Omental fat pad (tissue), 4 donors: Measurements from ENCODE around the gene NRF1. TPM values are rescaled to one million over a fixed set of nuclear protein-coding genes. Genes with fewer than 3 reads are reported as not detected.

Experiments used
- ATAC-seq: fragments of 150-250 bp; one replicate; pipeline ENCODE4 v1.9.1; 2016; ENCODE audit warnings: mild to moderate bottlenecking, moderate library complexity; ENCODE audit not compliant: low FRiP score
- DNase-seq: peaks from one replicate; pipeline ENCODE4 v3.0.0-alpha.2; 2019; ENCODE audit warnings: low spot score
- total RNA-seq, 4 donors: library from RNA; depleted of rRNA; stranded (reverse); fragments of >200 nt; gene quantifications; one replicate each; pipeline ENCODE4 v1.1.0, GENCODE V29; 2016
- TF ChIP-seq, protein P1 (sequence below), 3 donors: fragments of 450-650 bp; IDR thresholded peaks; one replicate each; pipeline ENCODE4 v1.5.1; 2016 to 2017; ENCODE audit warnings: antibody characterized with exemption in 3 of 3, mild to moderate bottlenecking in 3 of 3, moderate library complexity in 2 of 3

The NRF1 gene
- total RNA-seq, 4 donors from 2014 or later: 11.7 to 32.3 (median 16.6) TPM

DNA sequence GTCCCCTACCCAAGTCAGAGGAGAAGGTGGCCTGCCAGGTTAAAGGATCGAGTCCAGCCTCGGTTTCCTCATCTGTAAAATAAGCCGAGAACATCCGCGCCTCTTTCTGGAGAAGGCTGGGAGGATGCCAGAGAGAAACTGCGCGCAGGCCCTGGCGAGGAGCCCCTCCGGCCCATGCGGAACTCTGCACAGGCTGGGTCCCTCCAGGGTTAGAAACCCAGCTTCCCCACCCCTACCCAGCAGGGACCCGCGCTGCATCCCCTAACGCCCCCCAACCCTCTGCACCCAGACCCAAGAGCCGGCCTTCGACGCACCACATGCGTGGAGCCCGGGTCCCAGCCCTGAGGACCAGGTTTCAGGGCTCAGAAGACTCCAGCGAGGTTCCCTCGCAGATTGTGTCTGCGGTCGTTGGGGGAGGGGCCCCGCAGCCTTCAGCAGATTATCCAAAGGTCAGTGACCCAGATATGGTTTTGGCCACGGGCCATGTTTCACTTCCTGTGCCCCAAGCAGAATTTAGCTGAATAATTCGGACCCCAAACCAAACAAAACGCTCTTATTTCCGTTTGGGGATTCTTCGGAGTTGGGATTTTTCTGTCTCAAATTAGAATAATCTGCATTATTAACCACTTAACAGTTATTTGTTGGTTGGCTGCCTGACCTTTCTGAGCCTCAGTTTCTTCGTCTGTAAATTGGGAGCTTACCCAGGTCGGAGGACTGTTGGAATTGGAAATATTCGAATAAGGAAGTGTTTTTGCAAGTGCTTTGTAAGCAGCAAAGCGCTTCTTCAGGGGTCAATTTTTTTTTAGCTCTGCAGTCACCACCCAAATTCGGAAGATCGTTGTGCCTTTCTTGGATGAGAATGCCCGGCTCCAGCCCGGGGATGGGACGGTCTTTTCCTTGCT is 173.5 kb downstream of the NRF1 start:
- no peak for DNase-seq
- ATAC-seq: no peak
- TF ChIP-seq, protein P1, sequence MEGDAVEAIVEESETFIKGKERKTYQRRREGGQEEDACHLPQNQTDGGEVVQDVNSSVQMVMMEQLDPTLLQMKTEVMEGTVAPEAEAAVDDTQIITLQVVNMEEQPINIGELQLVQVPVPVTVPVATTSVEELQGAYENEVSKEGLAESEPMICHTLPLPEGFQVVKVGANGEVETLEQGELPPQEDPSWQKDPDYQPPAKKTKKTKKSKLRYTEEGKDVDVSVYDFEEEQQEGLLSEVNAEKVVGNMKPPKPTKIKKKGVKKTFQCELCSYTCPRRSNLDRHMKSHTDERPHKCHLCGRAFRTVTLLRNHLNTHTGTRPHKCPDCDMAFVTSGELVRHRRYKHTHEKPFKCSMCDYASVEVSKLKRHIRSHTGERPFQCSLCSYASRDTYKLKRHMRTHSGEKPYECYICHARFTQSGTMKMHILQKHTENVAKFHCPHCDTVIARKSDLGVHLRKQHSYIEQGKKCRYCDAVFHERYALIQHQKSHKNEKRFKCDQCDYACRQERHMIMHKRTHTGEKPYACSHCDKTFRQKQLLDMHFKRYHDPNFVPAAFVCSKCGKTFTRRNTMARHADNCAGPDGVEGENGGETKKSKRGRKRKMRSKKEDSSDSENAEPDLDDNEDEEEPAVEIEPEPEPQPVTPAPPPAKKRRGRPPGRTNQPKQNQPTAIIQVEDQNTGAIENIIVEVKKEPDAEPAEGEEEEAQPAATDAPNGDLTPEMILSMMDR (IDR thresholded peaks at IDR 0.05): no peak

DNA sequence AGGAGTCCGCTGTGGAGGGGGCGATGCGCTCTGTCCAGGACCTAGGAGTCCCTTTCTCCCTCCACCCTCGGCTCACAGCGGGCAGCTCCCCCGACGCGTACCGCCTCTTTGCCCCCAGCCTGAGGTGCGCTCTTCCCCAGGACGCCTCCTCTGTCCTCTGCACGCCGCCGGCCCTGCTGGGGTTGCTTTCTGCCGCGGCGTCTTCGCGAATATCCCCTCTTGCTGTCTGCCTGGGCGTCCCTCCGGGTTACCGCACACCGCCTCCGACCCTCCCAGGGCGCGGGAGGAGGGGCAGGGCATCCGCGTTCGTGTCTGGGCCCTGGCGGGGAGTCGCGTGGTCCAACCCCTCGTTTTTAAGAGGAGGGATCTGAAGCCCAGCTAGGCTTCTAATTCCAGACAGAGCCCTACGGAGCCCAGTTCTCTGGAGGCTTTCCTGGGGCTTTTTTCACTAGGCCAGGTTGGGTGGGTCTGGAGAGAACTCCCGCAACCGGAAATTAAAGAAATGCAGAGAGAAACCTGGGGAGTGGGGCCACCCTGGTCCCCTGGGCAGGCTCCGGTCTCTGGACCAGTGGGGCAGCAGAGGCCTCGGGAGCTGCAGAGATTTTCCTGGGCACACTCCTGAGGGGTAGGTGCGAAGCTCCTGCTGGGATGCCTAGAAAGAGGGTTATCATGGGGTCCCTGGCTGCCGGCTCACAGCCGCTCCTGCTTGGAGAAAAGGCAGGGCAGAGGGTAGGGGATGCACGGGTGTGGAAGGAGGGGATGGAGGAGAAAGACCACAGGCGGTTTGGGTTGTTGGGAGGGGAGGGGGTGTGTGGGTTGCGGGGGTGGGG is 174.4 kb downstream of the NRF1 start:
- DNase-seq (no peak), ATAC-seq (no peak)
- TF ChIP-seq, protein P1 (IDR thresholded peaks at IDR 0.05): no peak

DNA sequence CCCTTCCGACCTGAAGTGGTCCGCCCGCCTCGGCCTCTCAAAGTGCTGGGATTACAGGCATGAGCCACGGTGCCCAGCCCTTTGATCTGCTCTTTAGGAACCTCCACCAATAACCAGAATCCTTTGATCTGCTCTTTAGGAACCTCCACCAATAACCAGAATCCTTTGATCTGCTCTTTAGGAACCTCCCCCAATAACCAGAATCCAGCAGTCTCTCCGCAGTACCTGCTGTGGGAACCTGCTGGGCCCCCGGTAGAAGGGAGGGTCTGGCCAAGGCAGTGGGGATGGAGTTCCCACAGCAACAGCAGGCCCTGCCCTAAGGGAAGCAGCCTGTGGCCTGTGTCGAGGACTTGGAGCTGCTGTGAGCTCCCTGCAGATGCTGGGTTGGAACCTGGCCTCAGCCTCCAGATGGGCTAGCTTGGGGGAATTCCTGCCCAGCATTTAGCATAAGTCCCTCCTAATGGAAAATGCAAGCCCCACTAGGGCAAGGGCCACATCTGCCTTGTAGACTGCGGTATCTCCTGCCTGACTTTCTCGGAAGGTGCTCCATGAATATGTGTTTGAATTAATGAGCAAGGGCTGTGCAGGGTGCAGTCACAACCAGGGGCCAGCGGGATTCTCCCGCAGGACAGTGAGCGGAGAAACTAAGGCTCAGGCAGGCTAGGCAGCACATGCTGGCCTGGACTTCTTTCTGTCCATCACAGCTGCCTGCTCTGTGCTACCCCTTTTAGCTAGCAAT is 175.5 kb downstream of the NRF1 start:
- DNase-seq (no peak), ATAC-seq (no peak)
- TF ChIP-seq, protein P1 (IDR thresholded peaks at IDR 0.05): no peak

DNA sequence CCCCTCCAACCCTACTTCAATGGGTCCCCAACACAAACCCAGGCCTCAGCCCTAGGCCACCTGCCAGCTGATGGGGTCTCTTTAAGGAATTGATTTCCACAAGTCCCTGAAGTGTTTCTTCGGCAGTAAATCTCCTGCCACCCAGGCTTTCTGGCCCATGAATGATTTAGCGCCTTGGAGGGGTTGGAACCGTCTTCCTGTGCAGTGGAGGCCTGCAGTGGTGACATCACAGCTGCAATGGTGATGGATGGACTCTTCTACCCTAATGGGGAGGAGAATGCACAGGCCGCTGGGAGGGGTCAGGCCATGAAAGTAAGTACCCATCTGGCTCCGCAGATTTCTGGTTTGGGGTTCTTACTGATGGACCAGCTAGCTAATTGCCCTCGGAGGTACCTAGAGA is 177.5 kb downstream of the NRF1 start:
- ATAC-seq: no peak
- no peak for DNase-seq
- TF ChIP-seq, protein P1 (IDR thresholded peaks at IDR 0.05): no peak

DNA sequence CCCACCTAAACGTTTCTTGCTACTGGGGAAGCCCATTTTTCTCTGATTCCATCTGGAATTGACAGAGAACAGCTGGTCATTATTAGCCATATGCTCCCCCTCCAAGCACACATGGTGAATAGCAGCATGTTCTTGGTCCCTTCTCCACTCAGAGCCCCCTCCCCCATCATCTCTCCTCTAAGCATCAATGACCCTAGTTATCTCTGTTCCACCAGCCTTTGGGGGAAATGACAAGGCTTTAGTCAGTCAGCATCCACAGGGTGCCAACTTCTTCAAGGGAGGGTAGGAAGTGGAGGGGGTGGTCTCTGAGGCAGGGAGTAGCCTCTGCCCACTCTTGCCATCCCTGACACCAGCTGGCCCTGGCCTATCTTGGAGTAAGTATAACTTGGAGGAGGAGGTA is 178.1 kb downstream of the NRF1 start:
- TF ChIP-seq, protein P1 (IDR thresholded peaks at IDR 0.05): no peak
- DNase-seq (no peak), ATAC-seq (no peak)

DNA sequence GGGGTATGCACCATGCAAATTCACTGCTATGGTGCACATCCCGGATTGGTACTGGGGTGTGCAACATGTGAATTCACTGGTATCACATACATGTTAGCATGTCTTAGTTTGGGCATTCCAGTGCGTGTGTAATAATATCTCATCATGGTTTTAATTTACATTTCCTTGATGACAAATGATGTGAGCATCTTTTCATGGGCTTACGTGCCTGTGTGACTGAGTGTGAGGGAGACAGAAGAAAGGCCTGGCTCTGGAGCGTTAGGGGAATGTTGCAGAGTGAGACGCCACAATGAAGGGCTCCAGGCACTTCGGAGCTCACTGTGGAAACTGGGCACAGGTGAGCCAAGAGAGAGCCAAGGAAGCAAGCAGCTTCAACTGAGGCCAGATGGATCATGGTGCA is 178.6 kb downstream of the NRF1 start:
- TF ChIP-seq, protein P1 (IDR thresholded peaks at IDR 0.05): no peak
- DNase-seq (no peak), ATAC-seq (no peak)
